Measurements from ENCODE around the gene KLC3.

KLC3 gene

DNA sequence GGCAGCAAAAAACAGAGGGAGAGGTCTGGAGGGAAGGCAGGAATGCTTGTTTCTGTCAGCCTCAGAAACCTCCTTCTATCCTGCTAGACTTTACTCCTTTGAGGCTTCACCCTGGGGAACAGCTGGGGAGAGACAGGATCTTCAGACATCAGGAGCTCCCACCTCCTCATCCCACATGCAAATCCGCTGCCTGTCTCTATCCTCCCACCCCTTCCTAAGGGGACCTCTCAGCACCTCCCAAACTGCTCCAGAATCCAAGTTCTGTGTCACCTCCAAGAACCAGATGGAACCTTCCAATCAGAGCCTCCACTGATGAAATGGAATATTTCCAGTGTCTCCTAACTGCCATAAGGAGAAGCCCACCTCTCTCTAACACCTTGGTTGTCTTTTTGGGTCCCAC is 39.6 kb downstream of the KLC3 start:
- no peak for DNase-seq

DNA sequence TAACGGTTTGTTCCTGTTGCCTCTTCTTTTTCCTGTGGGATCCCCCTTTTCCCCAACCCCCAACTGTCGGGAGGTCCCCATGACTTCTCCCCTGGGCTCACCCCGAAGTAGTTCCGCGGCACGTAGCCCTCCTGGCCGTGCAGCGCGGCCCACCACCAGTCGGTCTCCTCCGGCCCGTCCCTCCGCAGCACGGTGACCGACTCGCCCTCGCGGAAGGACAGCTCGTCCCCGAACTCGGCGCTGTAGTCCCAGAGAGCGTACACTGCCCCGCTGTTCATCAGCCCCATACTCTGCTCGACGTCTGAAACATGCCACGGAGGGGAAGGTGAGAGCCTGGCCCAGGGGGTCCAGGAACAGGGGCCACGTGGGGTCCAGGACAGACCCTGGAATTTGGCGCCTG is 41.9 kb downstream of the KLC3 start:
- DNase-seq: no peak

GRCh38 chr19:45385392-45386221 is 45.1 kb downstream of the KLC3 start:
- no peak for DNase-seq

GRCh38 chr19:45391346-45391745 is 50.8 kb downstream of the KLC3 start:
- DNase-seq: no peak

- no peak for DNase-seq
Observed at GRCh38 chr19:45391871-45392665, 51.5 kb downstream of the KLC3 start.

- no peak for DNase-seq
Observed at GRCh38 chr19:45395821-45396617, 55.5 kb downstream of the KLC3 start.

DNA sequence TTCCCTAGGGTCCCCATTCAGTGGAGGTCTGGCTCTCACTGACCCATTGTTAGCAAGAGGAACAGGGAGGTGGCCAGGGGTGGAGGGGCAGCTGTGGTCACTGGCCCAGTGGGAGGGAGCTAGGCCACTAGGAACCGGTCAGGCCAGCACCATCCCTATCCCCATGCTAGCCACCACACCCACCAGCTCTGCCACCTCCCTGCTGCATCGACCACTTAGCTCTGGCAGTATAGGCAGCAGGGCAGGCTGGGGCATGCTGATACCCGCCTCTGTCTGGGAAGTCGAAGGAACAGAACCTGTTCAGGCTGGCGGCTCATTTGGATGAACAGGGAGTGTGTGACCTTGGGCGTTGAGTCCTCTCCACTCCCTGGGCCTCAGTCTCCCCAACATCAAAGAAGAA is 59.6 kb downstream of the KLC3 start:
- DNase-seq: no peak

All from stimulated activated CD4-positive, alpha-beta T cell treated with anti-CD3 and anti-CD28 coated beads, Interleukin-15, amount 100 ng/mL, for 24 hours (primary cell).